GM19351 (cell line): ENCODE data around the gene NLGN4Y.

Experiments used
- ATAC-seq: cut with Tn5 transposase; IDR thresholded peaks from one replicate; pipeline ENCODE4 v1.9.1; 2021; ENCODE audit warnings: mild to moderate bottlenecking, moderate library complexity; ENCODE audit not compliant: unreplicated experiment

The NLGN4Y gene

DNA sequence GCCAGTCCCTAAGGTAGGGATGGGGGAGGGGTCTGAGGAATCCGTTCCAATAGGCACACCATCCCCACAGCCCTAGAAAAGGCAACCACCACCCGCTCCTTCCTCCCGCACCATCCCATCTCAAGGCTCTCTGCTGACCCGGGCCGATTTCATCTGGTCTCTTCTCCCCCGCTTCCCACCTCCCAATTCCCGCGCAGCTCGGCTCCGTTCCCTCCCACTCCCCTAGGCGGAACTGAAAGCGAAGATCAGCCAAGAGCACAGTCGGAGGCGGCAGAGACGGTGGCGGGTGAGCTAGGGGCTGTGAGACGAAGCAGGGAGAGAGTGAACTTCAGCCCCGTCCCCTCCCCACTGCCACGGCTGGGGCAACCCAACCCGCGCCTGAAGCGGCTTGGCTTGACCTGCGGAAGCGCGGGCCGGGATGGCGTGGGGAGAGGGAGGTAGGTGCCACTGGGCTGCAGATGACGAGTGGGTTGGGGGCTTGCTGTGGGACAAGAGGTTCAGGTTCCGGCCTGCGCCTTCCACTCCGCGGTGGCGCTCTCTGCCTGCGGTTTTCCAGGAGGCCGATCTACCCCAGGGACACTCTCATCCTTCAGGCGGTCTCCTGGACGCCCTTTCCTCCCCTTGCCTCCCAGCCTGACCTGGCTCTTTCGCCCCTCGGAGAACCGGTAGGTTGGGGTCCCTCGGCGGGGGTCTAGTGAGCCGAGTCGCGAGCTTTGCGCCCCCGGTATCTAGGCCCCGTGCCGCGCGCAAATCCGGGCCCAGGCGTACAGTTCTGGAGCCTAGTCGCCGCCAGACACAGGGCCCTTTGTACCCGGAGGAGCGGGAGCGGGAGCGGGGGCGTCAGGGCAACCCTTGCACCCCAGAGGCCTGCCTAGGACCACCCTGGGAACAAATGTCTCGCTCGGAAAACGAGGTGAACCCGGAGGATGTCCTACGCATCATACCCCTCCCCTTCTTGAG, at the start of gene NLGN4Y:
Gene NLGN4Y, plus strand, starts transcription at position 258 of the 960 bp plus-strand sequence. CDS start 97,591 bp downstream, outside the sequence.
- no peak for ATAC-seq

GRCh38 chrY:14485935-14486334, 38.4 kb upstream of the NLGN4Y start:
- no peak for ATAC-seq

DNA sequence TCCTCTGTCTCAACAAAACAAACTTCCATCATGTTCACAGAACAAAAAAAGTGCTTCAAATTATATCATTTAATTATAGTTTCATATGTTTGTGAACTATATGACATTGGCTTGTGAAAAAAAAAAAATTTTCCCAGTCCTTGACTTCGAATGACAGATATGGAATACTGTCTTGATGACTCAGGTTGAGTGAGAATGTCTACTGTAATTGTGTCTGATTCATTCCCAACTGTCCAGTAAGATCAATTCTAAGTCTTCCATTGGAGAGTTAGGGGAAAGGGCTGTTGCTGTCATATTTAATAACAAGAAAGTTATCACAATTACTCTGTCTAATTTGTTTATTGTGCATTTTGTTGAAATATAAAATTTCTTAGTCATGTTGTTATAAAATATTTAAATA, 34.1 kb upstream of the NLGN4Y start:
- ATAC-seq: no peak

- no peak for ATAC-seq
These were observed 26.3 kb upstream of the NLGN4Y start for GRCh38 chrY:14498071-14498470.

DNA sequence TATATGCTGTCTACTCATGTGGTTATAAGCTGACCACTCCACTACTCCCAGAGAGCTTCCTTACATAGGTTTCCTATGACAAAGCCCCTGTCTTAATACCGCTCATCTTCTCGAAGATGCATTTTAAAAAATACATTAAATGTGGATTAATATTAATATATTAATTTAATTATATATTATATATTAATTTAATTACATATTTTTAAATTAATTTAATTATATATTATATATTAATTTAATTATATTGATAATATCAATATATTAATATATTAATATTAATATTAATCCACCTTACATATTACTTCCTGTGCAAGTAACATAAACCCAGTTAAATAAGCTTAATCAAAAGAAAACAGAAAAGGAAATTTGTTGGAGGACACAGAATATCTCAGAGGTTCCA, 19.7 kb upstream of the NLGN4Y start:
- ATAC-seq: no peak

DNA sequence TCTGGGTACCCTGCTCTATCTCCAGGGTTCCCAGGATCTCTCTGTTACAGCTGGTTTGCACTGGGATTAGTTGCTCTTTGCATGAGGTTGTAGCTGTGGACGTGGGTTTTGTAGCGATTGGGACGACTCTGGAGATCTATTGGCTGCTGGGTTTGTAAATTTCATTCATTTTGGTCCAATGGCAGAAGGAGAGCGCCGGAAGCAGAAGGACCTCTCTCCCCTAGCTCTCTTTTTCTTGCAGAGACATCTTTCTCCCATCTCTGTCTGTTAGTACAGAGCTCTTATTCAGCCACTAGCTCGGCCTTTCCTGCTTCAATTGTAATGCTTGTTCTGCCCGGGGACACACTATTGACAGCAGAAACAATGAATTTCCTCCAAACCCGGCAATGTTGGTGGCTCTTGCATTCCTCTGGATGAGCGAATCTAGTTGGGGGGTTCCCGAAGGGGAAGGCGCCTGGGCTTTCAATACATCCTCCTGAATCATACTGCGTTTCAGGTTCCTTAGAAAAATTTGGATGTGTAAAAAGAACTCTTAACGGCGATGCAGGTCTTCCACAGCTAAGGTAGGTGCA, 1.9 kb upstream of the NLGN4Y start:
- ATAC-seq: no peak

- ATAC-seq: no peak
These were observed 648 bp upstream of the NLGN4Y start for GRCh38 chrY:14523491-14524271.

GRCh38 chrY:14525315-14525714, 986 bp downstream of the NLGN4Y start:
- ATAC-seq: no peak

DNA sequence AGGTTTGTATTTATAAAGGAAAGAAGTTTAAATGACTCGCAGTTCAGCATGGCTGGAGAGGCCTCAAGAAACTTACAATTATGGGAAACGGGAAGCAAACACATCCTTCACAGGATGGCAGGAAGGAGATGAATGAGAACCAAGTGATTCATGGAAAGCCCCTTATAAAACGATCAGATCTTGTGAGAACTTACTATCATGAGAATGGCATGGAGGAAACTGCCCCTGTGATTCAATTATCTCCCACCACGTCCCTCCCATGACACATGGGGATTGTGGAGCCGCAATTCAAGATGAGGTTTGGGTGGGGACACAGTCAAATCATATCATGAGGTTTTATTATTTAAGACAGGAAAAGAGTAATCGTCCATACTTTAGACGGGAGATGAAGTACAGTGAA, 4.0 kb downstream of the NLGN4Y start:
- no peak for ATAC-seq

- ATAC-seq: no peak
These were observed 12.4 kb downstream of the NLGN4Y start for GRCh38 chrY:14536703-14537102.

DNA sequence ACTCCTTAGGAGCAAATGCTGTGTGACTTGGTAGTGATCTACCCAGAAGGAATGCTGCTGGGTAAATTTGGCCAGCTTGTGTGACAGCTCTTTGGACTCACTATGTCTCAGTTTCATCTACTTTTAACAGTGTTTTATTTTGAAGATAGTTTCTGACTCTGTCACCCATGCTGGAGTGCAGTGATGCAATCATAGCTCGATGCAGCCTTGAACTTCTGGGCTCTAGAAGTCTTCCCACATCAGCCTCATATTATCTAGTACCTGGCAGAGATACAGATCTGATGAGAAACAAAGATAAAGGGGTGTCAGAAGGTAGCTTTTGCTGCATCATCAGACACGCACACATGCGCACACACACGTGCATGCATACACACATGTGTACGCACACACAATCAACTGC, 19.2 kb downstream of the NLGN4Y start:
- no peak for ATAC-seq

DNA sequence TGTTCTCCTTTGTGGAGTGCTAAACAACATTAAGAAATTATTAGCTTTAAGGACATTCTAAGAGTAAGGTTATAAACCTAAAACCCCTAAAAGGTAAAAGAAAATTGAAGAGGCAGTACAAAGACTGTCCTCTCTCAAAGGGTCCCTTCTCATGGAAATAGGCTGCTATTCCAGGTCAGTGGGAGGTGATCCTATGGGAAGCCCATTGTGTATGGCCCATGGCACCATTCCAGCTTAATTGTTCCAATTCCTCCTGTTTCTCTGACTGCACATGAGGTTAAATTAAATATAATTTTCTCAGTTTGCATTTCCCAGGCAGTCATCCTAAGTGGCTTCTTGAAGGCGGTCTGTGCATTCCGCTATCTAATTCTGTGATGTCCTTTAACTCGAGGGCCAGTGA, 57.0 kb downstream of the NLGN4Y start:
- no peak for ATAC-seq

DNA sequence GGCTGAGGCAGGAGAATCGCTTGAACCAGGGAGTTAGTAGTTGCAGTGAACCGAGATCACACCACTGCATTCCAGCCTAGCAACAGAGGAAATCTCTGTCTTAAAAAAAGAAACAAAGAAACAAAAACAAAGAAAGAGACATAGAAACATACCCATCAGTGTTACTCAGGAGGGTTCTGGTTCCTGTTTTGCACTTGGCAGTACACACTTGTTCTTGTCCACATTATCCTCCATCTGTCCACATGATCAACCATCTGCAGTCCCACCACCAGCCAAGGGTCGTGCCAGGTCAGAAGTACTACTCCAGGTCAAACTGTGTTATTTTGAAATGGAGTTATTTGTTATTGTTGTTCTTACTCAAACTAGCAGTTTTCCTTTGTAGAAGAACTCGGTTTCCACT, 62.4 kb downstream of the NLGN4Y start:
- ATAC-seq: no peak

GRCh38 chrY:14601372-14601771, 77.0 kb downstream of the NLGN4Y start:
- ATAC-seq: no peak

DNA sequence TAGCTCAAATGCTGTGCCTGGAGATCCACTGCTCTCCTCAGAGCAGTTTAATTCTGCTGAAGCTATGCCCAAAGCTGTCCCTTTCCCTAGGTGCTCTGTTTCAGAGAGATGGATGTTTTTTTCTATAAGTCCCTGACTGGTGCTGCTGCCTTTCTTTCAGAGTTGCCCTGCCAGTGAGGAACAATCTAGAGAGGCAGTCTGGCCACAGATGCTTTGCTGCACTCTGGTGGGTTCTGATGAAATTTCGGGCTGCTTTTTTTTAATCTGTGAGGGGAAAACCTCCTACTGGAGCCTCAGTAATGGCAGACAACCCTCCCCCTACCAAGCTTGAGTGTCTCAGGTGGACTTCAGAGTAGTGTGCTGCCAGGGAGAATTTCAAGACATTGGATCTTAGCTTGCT, 93.3 kb downstream of the NLGN4Y start:
- no peak for ATAC-seq

DNA sequence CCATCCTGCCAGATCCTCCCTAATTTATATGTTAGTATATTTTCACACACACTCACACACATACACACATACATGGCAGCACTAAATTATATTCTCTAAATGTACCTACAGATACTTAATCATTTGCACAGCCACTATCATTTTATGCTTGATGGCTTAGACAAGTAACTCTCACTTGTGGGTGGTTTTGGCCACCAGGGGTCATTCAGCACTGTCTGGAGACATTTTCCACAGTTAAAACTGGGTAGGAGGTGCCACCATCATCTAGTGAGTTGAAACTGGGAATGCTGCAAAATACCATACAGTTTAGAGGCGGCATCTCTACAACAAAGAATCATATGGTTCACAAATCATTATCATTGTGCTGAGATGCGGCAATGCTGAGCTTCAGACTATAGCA, 94.2 kb downstream of the NLGN4Y start:
- no peak for ATAC-seq

DNA sequence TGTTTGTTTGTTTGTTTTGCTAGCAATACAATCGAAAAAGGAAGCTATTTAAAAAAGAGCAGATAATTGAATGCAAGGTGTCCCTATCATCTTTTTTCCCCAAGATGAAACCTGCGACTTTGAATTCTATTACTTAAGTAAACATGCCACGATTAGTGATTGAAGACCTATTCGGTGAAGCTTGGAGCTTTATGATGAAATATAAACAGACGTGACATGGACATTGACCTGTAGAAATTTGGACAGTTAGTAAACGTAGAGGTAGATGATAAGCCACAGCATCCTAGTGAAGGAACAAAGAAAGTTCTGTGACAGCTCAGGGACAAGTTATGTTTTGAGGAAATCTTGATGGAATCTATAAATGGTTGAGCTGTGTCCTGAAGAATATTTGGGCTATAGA, 103.9 kb downstream of the NLGN4Y start:
- no peak for ATAC-seq

DNA sequence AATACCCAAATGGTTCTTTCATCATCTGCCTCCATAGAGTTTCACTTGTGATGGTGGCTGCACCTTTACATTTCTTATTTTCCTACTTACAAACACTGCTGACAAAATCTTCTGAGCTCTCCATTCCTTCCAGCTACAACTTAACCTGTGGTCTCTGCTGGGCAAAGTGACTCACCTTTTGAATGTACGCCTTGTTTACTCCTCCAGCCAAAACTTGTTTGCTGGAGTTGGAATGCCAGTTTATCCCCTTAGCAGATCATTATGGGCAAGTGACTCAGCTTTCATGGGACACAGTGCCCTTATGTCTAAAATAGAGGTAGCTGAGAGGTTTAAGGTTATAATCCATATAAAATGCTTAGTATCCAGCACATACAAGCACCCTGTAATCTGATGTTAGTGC, 107.3 kb downstream of the NLGN4Y start:
- no peak for ATAC-seq

GRCh38 chrY:14633718-14634117, 109.4 kb downstream of the NLGN4Y start:
- no peak for ATAC-seq

- ATAC-seq: no peak
These were observed 110.6 kb downstream of the NLGN4Y start for GRCh38 chrY:14634954-14635353.

DNA sequence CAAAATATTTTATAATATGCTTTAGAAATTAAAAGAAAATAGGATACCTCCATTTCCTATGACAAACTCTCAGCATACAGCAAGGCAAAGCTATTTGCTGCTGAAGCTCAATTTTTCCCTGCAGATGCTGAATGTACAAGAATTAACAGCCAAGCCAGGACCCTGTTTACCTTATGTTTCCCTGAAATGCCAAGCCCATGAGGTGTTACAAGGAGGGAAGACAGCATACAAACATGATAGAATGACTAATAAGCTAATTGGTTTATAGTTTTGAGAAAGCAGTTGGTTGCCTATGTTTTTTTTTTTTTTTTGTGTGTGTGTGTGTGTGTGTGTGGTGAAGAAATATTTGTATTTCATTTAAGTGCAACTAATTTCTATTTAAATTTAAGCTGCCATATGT, 113.2 kb downstream of the NLGN4Y start:
- ATAC-seq: no peak

GRCh38 chrY:14641853-14642252, 117.5 kb downstream of the NLGN4Y start:
- no peak for ATAC-seq
